Neural cell (in vitro differentiated cells): ENCODE results near the gene SVBP. TPM values are rescaled to one million over a fixed set of nuclear protein-coding genes. Genes with fewer than 3 reads are reported as not detected.
A peak's percentile ranks its signal among the peaks of the same experiment; 100 is the strongest.
"Not testable (repeated sequence)": the region's sequence is repeated elsewhere in the genome, so short reads cannot be mapped to it uniquely, and the experiment has no call there.

Experiments
- H2AFZ ChIP-seq: fragments of 200-600, 300-800 bp; sonication (generic), shearing (Covaris generic); 2 replicates; pipeline ENCODE4 v1.6.0; 2014; ENCODE audit warnings: low read depth, mild to moderate bottlenecking, antibody characterized with exemption, low read length, moderate library complexity
- H3F3A ChIP-seq: fragments of 200-600 bp; shearing (Covaris generic); 2 replicates; pipeline ENCODE4 v1.6.1; 2016; ENCODE audit warnings: mild to moderate bottlenecking, moderate library complexity, mixed read lengths, antibody characterized with exemption, low read length; ENCODE audit not compliant: insufficient read depth, poor library complexity, severe bottlenecking
- H3K27ac ChIP-seq: fragments of 200-600, 300-800 bp; sonication (generic), shearing (Covaris generic); 2 replicates; pipeline ENCODE4 v1.5.1; 2014; ENCODE audit warnings: mild to moderate bottlenecking, low read length, moderate library complexity
- H3K27me3 ChIP-seq: fragments of 300-800, 200-600 bp; sonication (generic), shearing (Covaris generic); 2 replicates; pipeline ENCODE4 v1.6.0; 2014; ENCODE audit warnings: mild to moderate bottlenecking, low read depth, low read length, moderate library complexity; ENCODE audit not compliant: insufficient read depth
- H3K36me3 ChIP-seq: fragments of 300-800, 200-600 bp; sonication (generic), shearing (Covaris generic); 2 replicates; pipeline ENCODE4 v1.5.1; 2014; ENCODE audit warnings: mild to moderate bottlenecking, antibody characterized with exemption, low read length, moderate library complexity; ENCODE audit not compliant: insufficient read depth
- H3K4me2 ChIP-seq: fragments of 300-800, 200-600 bp; sonication (generic), shearing (Covaris generic); 2 replicates; pipeline ENCODE4 v1.6.0; 2014; ENCODE audit warnings: mild to moderate bottlenecking, low read length
- H3K4me3 ChIP-seq: fragments of 300-800, 200-600 bp; sonication (generic), shearing (Covaris generic); 2 replicates; pipeline ENCODE4 v1.5.1; 2014; ENCODE audit warnings: mild to moderate bottlenecking, low read length, moderate library complexity
- H3K79me2 ChIP-seq: fragments of 200-600 bp; shearing (Covaris generic); replicated peaks from 2 replicates; pipeline ENCODE4 v1.6.0; 2014; ENCODE audit warnings: mild to moderate bottlenecking, low read length, moderate library complexity; ENCODE audit not compliant: insufficient read depth
- H3K9ac ChIP-seq: fragments of 300-800, 200-600 bp; sonication (generic), shearing (Covaris generic); 2 replicates; pipeline ENCODE4 v1.6.1; 2016; ENCODE audit warnings: mild to moderate bottlenecking, low read length, mixed read lengths
- H3K9me2 ChIP-seq: fragments of 200-600 bp; shearing (Covaris generic); 2 replicates; pipeline ENCODE4 v1.6.1; 2016; ENCODE audit warnings: mild to moderate bottlenecking, low read length, mixed read lengths; ENCODE audit not compliant: insufficient read depth
- H3K9me3 ChIP-seq: fragments of 200-600, 300-800 bp; sonication (generic), shearing (Covaris generic); 2 replicates; pipeline ENCODE4 v1.6.1; 2016; ENCODE audit warnings: mild to moderate bottlenecking, mixed run types, low read length, moderate library complexity, mixed read lengths
- H4K20me1 ChIP-seq: fragments of 200-600 bp; shearing (Covaris generic); 2 replicates; pipeline ENCODE4 v1.6.1; 2016; ENCODE audit warnings: mild to moderate bottlenecking, mixed run types; ENCODE audit not compliant: insufficient read depth
- CTCF ChIP-seq: fragments of 450-650 bp; IDR thresholded peaks from 2 replicates; pipeline ENCODE4 v1.5.1; 2014; ENCODE audit warnings: antibody characterized with exemption, mild to moderate bottlenecking, moderate library complexity; ENCODE audit not compliant: poor library complexity, severe bottlenecking
- EP300 ChIP-seq: fragments of 450-650 bp; conservative IDR thresholded peaks from 2 replicates; pipeline ENCODE4 v1.6.1; 2014; ENCODE audit warnings: antibody characterized with exemption, mild to moderate bottlenecking, moderate library complexity; ENCODE audit not compliant: poor library complexity, severe bottlenecking
- EZH2 ChIP-seq: fragments of 200-600, 300-800 bp; shearing (Covaris generic), sonication (generic); IDR thresholded peaks from 2 replicates; pipeline ENCODE4 v1.6.1; 2014; ENCODE audit warnings: antibody characterized with exemption, low read length, borderline replicate concordance, mild to moderate bottlenecking; ENCODE audit not compliant: insufficient read depth, poor library complexity, severe bottlenecking
- MXI1 ChIP-seq: fragments of 450-650 bp; conservative IDR thresholded peaks from 2 replicates; pipeline ENCODE4 v1.6.1; 2014; ENCODE audit warnings: antibody characterized with exemption, mild to moderate bottlenecking; ENCODE audit not compliant: poor library complexity, severe bottlenecking
- POLR2AphosphoS5 ChIP-seq: IDR thresholded peaks from 2 replicates; pipeline ENCODE4 v1.6.1; 2012
- RAD21 ChIP-seq: fragments of 450-650 bp; conservative IDR thresholded peaks from 2 replicates; pipeline ENCODE4 v1.6.1; 2014; ENCODE audit warnings: antibody characterized with exemption, mild to moderate bottlenecking, moderate library complexity
- REST ChIP-seq: IDR thresholded peaks from 2 replicates; pipeline ENCODE4 v1.6.1; 2012; ENCODE audit warnings: borderline replicate concordance
- SMC3 ChIP-seq: fragments of 450-650 bp; conservative IDR thresholded peaks from 2 replicates; pipeline ENCODE4 v1.6.1; 2014; ENCODE audit warnings: antibody characterized with exemption, mild to moderate bottlenecking, moderate library complexity; ENCODE audit not compliant: poor library complexity
- TAF1 ChIP-seq: IDR thresholded peaks from 2 replicates; pipeline ENCODE4 v1.6.1; 2012; ENCODE audit warnings: low read depth
- polyA plus RNA-seq: library from polyadenylated mRNA; depleted of rRNA; stranded (reverse); fragments of >200 nt; gene quantifications from 2 replicates; pipeline ENCODE4 v1.2.3, GENCODE V29; 2014

Gene SVBP
- polyA plus RNA-seq, 1 donor from 2014 or later = 231 TPM

GRCh38 chr1:42817440-42817767 is 207 bp upstream of the SVBP start:
- Histone ChIP-seq H3K9me3 (no peaks in the 10 kb centered on the region), H3K79me2 (peaks cover 27% of the 10 kb centered on the region), H3K9me2 (no peaks in the 10 kb centered on the region), H4K20me1 (no peaks in the 10 kb centered on the region), H3K27me3 (no peaks in the 10 kb centered on the region), H3K9ac (peak overlapping the region; percentile 80), H3K4me2 (peak overlapping the region; percentile 60), H2AFZ (peak overlapping the region; percentile 54), H3F3A (no peaks in the 10 kb centered on the region), H3K27ac (peak overlapping the region; percentile 95), H3K4me3 (peak overlapping the region; percentile 68), H3K36me3 (no peaks in the 10 kb centered on the region)
- TF ChIP-seq SMC3 (no peak), POLR2AphosphoS5 (no peak), CTCF (no peak), RAD21 (no peak), EZH2 (no peak), TAF1 (no peak), REST (no peak), EP300 (no peak), MXI1 (no peak)

GRCh38 chr1:42815941-42816584 is 1.1 kb downstream of the SVBP start:
- Histone ChIP-seq H3K27me3 (no peaks in the 10 kb centered on the region), H3F3A (no peaks in the 10 kb centered on the region), H3K9ac (peak overlapping the region; percentile 80), H3K9me2 (no peaks in the 10 kb centered on the region), H3K36me3 (no peaks in the 10 kb centered on the region), H3K9me3 (no peaks in the 10 kb centered on the region), H4K20me1 (no peaks in the 10 kb centered on the region), H2AFZ (peak overlapping the region; percentile 47), H3K79me2 (peaks cover 39% of the 10 kb centered on the region), H3K4me2 (peak overlapping the region; percentile 99), H3K27ac (peak overlapping the region; percentile 95), H3K4me3 (peak overlapping the region; percentile 68)
- TF ChIP-seq MXI1 (no peak), TAF1 (peak; percentile 80), SMC3 (no peak), POLR2AphosphoS5 (no peak), EZH2 (no peak), RAD21 (no peak), EP300 (no peak), REST (peak; percentile 69), CTCF (no peak)

GRCh38 chr1:42814815-42815214 is 2.4 kb downstream of the SVBP start:
- peaks cover 39% of the 10 kb centered on the region for H3K79me2 ChIP-seq
- H3K9ac ChIP-seq, H3K9me3 ChIP-seq, H3K4me3 ChIP-seq, H3K36me3 ChIP-seq, H3K27me3 ChIP-seq, H4K20me1 ChIP-seq, H3K4me2 ChIP-seq, H3K27ac ChIP-seq, H2AFZ ChIP-seq, H3F3A ChIP-seq, H3K9me2 ChIP-seq: not testable (repeated sequence)
